GM19023 (cell line): Measurements from ENCODE around the gene NTN1.
"Not testable (repeated sequence)": the region's sequence is repeated elsewhere in the genome, so short reads cannot be mapped to it uniquely, and the experiment has no call there.

Experiments
- ATAC-seq: cut with Tn5 transposase; IDR thresholded peaks from one replicate; pipeline ENCODE4 v1.9.1; 2021; ENCODE audit warnings: mild to moderate bottlenecking, moderate library complexity; ENCODE audit not compliant: unreplicated experiment

NTN1 gene

DNA sequence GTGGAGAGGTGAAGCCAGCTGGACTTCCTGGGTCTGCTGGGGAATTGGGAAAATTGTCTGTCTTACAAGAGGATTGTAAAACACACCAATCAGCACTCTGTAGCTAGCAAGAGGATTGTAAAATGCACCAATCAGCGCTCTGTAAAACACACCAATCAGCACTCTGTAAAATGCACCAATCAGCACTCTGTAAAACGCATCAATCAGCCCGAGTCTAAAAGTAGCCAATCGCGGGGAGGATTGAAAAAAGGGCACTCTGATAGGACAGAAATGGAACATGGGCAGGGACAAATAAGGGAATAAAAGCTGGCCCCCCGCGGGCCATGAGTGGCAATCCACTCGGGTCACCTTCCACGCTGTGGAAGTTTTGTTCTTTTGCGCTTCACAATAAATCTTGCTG lies 130.4 kb downstream of the NTN1 start:
- not testable (repeated sequence) for ATAC-seq

DNA sequence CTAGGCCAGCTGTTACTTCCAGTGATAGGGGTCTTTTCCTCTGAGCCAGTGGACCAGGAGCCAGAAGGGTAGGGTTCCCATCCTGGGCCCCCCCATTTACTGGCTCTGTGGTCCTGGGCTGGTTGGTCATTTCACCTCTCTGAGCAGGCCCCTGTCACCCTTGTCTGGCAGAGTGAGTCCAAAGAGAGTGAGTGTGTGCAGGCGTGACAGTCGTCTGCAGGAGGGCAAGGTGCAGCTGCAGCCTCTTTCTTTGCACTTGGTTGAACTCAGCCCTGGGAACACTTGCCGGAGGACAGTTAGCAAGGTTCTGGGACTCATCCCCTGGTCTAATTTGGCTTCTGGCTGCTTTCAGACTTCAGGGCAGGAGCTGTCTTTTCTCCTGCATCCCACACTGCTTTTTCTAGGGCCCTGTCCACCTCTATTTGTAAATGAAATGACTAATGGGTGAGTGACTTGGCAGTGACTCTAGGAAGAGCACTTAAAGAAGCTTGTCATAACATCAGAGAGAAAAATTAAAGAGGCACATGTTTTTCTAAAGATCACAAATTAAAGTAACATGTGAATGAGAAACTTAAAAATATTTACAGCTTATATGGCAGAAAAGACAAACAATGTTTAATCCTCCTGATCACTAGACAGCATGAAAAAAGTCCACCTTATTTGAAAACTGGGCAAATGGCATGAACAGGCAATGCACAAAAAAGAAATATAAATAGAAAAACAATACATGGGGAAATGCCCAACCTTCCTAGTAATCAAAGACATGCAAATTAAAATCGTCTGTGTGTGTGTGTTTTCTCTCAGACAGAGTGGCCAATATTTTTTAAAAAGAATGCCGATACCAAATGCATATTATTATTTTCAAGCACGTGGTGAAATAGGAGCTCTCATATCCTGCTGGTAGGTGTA lies 137.5 kb downstream of the NTN1 start:
- no peak for ATAC-seq

- ATAC-seq = no peak
These were observed 141.1 kb downstream of the NTN1 start for GRCh38 chr17:9162275-9162985.

DNA sequence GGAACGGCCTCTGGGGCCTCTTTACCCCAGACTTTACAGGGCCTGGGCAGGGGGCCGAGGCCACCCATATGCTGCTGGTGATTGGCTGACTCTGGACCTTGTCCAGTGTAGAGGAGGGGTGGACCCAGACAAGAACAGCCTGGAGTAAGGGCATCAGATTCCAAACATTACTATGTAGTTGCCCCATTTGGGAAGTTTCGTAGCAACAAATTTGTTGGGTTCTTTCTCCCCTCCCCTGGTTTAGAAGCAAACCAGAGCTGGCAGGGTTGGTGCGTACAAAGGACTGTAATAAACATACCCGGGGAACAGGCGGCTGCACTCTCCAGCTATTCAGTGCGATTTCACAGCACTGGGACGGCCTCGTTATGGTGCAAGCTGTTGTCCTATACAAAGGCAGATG lies 145.5 kb downstream of the NTN1 start:
- no peak for ATAC-seq

GRCh38 chr17:9167379-9167778 lies 146.1 kb downstream of the NTN1 start:
- no peak for ATAC-seq

- ATAC-seq = no peak
These were observed 147.8 kb downstream of the NTN1 start for GRCh38 chr17:9169116-9169515.

DNA sequence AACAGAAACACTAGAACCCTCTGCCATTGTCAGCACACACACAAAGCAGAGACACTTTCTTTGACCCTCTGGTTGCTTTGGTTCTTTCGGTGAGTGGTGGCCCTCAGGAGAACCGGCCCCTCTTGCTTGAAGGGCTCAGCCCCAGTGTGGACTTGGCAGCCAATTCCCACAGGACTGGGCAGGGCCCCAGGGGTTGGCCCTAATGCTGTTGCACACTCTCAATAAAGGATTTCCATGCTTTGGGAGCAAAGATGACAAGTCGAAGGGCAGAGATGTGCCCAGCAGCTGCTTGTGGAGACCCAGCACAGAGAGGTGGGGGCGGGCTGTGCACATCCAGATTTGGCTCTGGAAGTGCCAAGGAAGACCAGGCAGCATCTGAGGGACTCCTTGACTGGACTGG lies 149.0 kb downstream of the NTN1 start:
- ATAC-seq = no peak

DNA sequence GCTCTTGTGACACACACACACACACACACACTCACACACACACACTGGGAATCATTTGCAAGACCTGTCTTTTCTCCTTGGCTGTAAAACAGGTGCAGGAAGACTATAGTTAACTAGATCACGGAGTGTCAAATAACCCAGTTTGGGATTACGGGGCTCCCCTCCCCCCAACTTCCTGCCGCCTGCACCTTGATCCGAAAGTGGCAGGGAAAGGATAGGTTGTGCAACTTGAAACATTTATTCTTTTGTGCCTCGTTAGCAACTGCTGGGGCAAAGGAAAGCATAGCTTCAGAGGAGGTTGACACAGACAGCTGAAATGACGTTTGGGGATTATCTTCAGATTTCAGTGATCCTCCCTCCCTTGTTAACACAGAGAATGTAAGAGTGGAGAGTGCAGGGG lies 149.5 kb downstream of the NTN1 start:
- ATAC-seq = no peak

DNA sequence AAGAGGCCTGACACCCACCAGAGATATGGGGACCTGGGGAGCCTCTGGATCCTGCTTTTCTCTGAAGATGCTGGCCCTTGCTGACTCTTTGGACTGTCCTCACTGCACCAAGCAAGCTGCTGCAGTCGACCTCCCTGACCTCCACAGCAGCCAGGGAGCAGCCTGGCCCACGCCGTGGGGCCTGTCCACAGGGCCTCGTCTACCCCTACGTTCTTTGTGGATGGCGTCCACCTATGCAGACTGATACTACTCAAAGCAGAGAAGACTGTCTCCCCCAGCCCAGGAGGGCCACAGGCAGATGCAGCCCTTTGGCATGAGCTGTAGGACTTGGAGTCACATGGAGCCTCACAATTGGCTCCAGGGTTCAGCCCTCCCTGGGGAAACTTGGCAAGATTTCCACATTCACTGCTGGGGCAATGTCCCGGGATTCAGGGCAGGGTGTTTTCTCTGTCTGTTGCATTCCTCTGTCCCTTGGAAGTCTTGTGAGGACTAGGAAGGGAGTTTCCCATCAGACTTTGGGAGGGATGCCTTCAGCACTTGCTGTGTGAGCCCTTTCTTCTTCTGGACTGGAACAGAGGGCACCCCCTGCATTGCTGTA lies 152.2 kb downstream of the NTN1 start:
- no peak for ATAC-seq

GRCh38 chr17:9174312-9174711 lies 153.0 kb downstream of the NTN1 start:
- no peak for ATAC-seq

- no peak for ATAC-seq
These were observed 153.7 kb downstream of the NTN1 start for GRCh38 chr17:9174779-9175574.

GRCh38 chr17:9175700-9176467 lies 154.6 kb downstream of the NTN1 start:
- no peak for ATAC-seq

- ATAC-seq = no peak
These were observed 155.9 kb downstream of the NTN1 start for GRCh38 chr17:9177212-9177611.

GRCh38 chr17:9178319-9178718 lies 157.0 kb downstream of the NTN1 start:
- no peak for ATAC-seq

- ATAC-seq = no peak
These were observed 158.3 kb downstream of the NTN1 start for GRCh38 chr17:9179602-9180001.

GRCh38 chr17:9181640-9182039 lies 160.3 kb downstream of the NTN1 start:
- no peak for ATAC-seq

DNA sequence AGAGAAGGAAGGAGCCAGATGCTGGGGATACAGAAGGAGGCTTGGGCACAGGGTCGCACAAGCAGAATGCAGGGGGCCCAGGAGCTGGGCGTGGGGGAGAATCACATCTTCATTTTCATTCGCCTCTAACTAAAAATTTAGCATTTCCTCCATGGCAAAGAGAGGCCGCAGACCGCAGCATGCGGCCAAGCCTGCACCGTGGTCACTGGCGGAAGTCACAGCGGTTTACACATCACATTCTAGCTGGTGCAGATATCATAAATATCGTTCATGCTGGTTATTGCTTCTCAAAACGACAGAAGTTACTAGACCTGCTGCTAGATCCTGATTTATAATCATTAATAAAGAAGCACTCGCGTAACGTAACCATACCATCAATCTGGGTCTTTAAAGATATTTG lies 162.0 kb downstream of the NTN1 start:
- no peak for ATAC-seq

DNA sequence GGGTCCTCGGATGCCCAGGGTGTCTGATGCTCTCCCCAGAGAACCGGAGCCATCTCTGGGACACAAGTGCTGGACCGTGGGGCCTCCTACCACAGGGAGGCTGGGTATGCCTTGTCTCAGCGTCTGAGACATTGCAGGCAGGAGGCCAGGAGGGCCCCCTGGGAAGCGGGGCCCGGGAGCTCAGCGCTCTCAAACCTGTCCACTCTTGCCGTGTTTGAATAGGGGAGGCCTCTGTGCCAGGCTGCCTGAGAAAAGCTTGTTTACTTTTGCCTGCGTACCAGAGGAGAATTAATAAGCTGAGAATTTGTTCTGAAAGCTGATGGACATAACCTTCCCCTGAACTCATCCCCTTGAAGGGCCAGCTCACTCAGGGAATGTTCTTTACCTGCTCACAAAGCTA lies 163.8 kb downstream of the NTN1 start:
- ATAC-seq = no peak

- no peak for ATAC-seq
These were observed 164.5 kb downstream of the NTN1 start for GRCh38 chr17:9185688-9186284.

- ATAC-seq = no peak
These were observed 166.5 kb downstream of the NTN1 start for GRCh38 chr17:9187828-9188227.
